Activated T-cell treated with anti-CD3 and anti-CD28 coated beads, Interleukin-2, amount 50 U/mL, for 72 hours (primary cell): Measurements from ENCODE around the gene CELF5. TPM values are rescaled to one million over a fixed set of nuclear protein-coding genes. Genes with fewer than 3 reads are reported as not detected.
"Not testable (repeated sequence)": the region's sequence is repeated elsewhere in the genome, so short reads cannot be mapped to it uniquely, and the experiment has no call there.

Experiments
- ATAC-seq, 2 donors: fragments of 150-1000 bp; cut with Tn5 transposase; replicated peaks in 1 of 2; 2 replicates each; pipeline ENCODE4 v1.10.0; 2021; ENCODE audit warnings: moderate library complexity in 2 of 2, mild to moderate bottlenecking in 1 of 2
- DNase-seq, 2 donors: peaks; one replicate each; pipeline ENCODE4 v3.0.0; 2021 to 2022; ENCODE audit warnings: mixed read lengths in 1 of 2
- H3K27ac Mint-ChIP-seq: one replicate; pipeline ENCODE4 v1.8.0; 2022; ENCODE audit warnings: mild to moderate bottlenecking, moderate library complexity, mixed read lengths
- H3K27me3 Mint-ChIP-seq: one replicate; pipeline ENCODE4 v1.8.0; 2022; ENCODE audit warnings: low read depth, mixed read lengths
- H3K36me3 Mint-ChIP-seq, 2 donors: one replicate each; pipeline ENCODE4 v1.8.0; 2022; ENCODE audit warnings: mixed read lengths in 2 of 2, mild to moderate bottlenecking in 1 of 2; ENCODE audit not compliant: insufficient read depth in 2 of 2
- H3K4me1 Mint-ChIP-seq: one replicate; pipeline ENCODE4 v1.8.0; 2022; ENCODE audit warnings: low read depth, mixed read lengths
- H3K4me3 Mint-ChIP-seq, 2 donors: one replicate each; pipeline ENCODE4 v1.8.0; 2022; ENCODE audit warnings: mild to moderate bottlenecking in 2 of 2, mixed read lengths in 2 of 2, moderate library complexity in 2 of 2
- H3K9me3 Mint-ChIP-seq, 2 donors: one replicate each; pipeline ENCODE4 v1.8.0; 2022; ENCODE audit warnings: mixed read lengths in 2 of 2
- total RNA-seq, 2 donors: library from RNA; stranded (reverse); gene quantifications; one replicate each; pipeline ENCODE4 v1.2.3, GENCODE V29; 2022

Gene CELF5
- total RNA-seq, 2 donors from 2014 or later = 0.17 to 0.42 TPM

DNA sequence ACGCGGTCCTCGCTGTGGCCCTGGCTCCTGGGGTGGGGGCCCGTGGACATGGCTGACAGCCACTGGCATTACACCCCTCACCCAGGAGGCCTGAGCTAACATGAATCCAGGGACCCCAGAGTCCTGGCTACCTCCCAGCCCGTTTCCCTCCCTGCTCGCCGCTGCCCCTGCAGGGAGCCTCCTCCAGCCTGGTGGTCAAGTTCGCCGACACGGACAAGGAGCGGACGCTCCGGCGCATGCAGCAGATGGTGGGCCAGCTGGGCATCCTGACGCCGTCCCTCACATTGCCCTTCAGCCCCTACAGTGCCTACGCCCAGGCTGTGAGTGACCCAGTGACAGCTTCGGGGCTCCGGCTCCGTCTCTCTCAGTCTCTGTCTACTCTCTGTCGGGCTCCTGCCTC lies 56.6 kb downstream of the CELF5 start:
- ATAC-seq = no peak
- H3K4me1 Mint-ChIP-seq = peaks cover 14% of the 10 kb centered on the region
- peaks cover 6% of the 10 kb centered on the region for H3K27me3 Mint-ChIP-seq

DNA sequence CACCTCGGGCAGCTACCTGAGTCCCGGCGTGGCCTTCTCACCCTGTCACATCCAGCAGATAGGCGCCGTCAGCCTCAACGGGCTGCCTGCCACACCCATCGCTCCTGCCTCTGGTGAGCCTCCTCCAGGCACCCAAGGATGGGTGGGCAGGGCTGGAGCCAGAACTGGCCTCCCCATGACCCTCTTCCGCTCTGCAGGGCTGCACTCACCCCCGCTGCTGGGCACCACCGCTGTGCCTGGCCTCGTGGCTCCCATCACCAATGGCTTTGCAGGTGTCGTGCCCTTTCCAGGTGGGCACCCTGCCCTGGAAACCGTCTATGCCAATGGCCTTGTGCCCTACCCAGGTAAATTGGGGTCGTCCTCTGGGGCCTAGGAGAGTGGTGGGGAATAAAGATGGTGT lies 57.7 kb downstream of the CELF5 start:
- H3K4me1 Mint-ChIP-seq = peaks cover 14% of the 10 kb centered on the region
- ATAC-seq (no peak), DNase-seq (no peak)
- H3K27me3 Mint-ChIP-seq = peaks cover 6% of the 10 kb centered on the region
- no peak overlapping the region for H3K4me3 Mint-ChIP-seq
- H3K36me3 Mint-ChIP-seq = no peaks in the 10 kb centered on the region
- no peaks in the 10 kb centered on the region for H3K9me3 Mint-ChIP-seq
- no peak overlapping the region for H3K27ac Mint-ChIP-seq

More for the DNA sequence above, 56.6 kb downstream of the CELF5 start:
- DNase-seq = no peak
- no peak overlapping the region for H3K4me3 Mint-ChIP-seq
- H3K9me3 Mint-ChIP-seq = no peaks in the 10 kb centered on the region
- H3K27ac Mint-ChIP-seq = no peak overlapping the region
- H3K36me3 Mint-ChIP-seq = no peaks in the 10 kb centered on the region

DNA sequence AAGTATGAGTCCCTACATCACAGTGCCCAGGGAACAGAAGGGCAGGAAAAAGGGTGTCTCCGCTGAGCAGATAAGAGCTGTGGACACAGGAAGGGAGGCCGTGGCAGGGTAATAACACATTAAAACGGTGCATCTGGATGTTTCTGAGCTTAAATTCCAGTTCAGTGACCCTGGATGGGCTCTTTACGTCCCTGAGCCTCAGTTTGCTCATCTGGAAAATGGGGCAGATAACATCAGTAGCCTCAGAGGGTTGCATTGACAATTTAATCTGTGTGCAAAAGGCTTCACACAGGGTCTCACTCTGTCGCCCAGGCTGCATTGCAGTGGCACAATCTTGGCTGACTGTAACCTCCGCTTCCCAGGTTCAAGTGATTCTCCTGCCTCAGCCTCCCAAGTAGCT lies 58.1 kb downstream of the CELF5 start:
- ATAC-seq (no peak), DNase-seq (no peak)
- Mint-ChIP-seq H3K9me3 (no peaks in the 10 kb centered on the region), H3K36me3 (no peaks in the 10 kb centered on the region), H3K27me3 (peaks cover 7% of the 10 kb centered on the region), H3K27ac (no peak overlapping the region), H3K4me3 (no peak overlapping the region), H3K4me1 (peaks cover 14% of the 10 kb centered on the region)

DNA sequence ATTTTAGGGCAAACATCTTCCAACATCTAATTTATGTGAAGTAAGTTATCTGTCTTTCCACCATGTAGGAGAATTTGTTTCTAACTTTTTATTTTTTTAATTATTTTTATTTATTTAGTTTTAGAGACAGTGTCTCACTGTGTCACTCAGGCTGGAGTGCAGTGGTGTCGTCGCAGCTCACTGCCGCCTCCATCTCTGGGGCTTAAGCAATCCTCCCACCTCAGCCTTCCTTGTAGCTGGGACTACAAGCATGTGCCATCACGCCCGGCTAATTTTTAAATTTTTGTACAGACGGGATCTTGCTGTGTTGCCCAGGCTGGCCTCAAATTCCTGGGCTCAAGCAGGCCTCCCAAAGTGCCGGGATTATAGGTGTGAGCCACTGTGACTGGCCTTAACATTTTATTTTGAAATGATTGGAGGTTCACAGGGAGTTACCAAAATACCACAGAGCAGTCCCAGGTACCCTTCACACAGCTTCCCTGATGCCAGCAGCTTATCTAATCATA lies 58.8 kb downstream of the CELF5 start:
- H3K4me1 Mint-ChIP-seq = peaks cover 14% of the 10 kb centered on the region
- no peak overlapping the region for H3K27ac Mint-ChIP-seq
- H3K27me3 Mint-ChIP-seq = peaks cover 12% of the 10 kb centered on the region
- no peaks in the 10 kb centered on the region for H3K36me3 Mint-ChIP-seq
- DNase-seq (no peak), ATAC-seq (no peak)
- H3K9me3 Mint-ChIP-seq = no peaks in the 10 kb centered on the region
- no peak overlapping the region for H3K4me3 Mint-ChIP-seq

DNA sequence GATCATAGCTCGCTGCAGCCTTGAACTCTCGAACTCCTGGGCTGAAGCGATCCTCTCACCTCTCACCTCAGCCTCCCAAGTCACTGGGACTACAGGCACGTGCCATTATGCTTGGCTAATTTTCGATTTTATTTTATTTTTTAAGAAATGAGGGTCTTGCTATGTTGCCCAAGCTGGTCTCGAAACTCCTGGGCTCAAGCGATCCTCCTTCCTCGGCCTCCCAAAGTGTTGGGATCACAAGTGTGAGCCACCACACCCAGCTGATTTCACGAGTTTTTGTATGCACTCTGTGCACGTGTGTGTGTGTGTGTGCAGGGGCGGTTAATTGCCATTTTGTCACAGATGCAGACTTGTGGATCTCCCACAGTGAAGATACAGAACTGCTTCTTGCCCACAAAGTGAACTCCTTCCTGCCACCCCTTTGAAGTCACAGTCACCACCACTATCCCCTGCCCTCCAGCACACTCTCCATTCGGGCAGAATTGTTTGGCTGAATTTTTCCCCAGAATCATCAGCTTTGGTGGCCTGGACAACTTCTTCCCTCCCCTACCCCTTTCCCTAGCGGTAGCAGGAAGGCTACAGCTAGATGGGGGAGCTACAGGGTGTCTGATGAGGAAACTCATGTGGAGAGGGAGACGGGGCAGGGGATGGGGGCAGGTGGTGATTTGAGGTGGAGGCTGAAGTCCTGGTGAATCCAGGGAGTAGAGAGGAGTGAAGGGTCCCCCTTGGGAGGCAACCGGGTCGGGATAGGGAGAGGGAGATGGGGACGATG lies 59.6 kb downstream of the CELF5 start:
- ATAC-seq (no peak), DNase-seq (no peak)
- Mint-ChIP-seq H3K27ac (no peak overlapping the region), H3K4me1 (peaks cover 14% of the 10 kb centered on the region), H3K9me3 (no peaks in the 10 kb centered on the region), H3K36me3 (no peaks in the 10 kb centered on the region), H3K27me3 (peaks cover 12% of the 10 kb centered on the region), H3K4me3 (peak overlapping the region; percentile 67 to 83)

DNA sequence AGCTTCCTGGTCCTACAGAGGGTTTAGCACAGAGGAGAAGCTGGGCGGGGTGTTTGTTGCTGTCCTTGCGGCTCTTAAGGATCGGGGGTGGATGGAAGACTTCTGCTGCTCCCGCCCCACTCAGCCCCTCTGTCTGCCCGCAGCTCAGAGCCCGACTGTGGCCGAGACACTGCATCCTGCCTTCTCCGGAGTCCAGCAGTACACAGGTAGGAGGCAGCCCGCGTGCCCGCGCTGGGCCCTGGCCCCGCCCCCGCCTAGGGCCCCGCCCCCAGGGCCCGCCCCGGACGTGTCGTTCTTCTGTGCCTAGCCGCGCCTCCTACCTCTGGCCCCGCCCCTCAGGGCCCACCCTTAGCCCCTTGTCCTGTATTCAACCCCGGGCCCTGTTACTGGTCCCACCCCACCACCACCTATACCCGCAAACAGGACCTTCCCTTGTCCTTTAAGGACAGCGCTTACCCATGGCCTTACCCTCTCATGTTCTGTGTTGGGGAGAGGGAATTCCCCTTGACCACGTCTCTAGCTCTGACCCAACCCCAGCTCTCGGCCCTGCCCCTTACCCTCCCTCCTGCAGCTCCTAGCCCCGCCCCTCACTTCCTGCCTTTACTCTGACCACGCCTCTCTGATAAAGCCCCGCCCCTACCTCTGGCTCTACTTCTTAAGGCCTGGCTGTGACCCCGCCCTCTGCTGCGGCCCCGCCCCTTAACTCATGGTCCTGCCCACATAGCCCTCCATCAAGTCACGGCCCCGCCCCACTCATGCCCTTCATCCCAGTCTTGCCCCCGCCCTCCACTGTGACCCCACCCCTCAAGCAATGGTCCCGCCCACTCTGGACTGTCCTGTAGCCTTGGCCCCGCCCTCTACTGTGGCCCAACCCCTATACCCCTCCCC lies 60.5 kb downstream of the CELF5 start:
- Mint-ChIP-seq H3K4me1 (peaks cover 14% of the 10 kb centered on the region), H3K4me3 (peak overlapping the region; percentile 67 to 83), H3K27ac (peak overlapping the region; percentile 16), H3K27me3 (peaks cover 12% of the 10 kb centered on the region), H3K36me3 (no peaks in the 10 kb centered on the region), H3K9me3 (no peaks in the 10 kb centered on the region)
- DNase-seq = peak; percentile 91 to 95
- ATAC-seq = peak; percentile 89

DNA sequence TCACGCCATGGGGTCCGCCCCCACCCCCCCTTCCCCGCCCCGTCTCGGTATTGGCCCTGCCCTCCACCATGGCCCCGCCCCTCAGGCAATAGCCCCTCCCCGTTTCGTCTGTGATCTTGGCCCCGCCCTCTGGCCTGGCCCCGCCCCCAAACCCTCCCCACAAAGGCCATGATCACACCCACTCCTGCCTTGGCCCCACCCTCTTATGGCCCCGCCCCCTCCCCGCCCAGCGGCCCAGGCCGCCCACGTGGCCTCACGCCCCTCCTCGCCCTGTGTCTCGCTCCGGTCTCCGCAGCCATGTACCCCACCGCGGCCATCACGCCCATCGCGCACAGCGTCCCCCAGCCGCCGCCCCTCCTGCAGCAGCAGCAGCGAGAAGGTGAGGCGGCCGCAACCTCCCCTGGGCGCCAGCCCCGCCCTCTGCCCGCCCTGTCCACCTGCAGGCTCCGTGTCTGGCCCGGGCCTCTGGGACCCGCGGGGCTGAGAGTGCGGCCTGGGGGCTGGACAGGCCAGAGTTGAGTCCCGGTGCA lies 61.3 kb downstream of the CELF5 start:
- ATAC-seq (peak; percentile 18 to 22), DNase-seq (no peak)
- Mint-ChIP-seq H3K27ac (no peak overlapping the region), H3K36me3 (no peaks in the 10 kb centered on the region), H3K4me1 (peaks cover 14% of the 10 kb centered on the region), H3K27me3 (peaks cover 12% of the 10 kb centered on the region), H3K9me3 (no peaks in the 10 kb centered on the region), H3K4me3 (peak overlapping the region; percentile 34 to 43)

DNA sequence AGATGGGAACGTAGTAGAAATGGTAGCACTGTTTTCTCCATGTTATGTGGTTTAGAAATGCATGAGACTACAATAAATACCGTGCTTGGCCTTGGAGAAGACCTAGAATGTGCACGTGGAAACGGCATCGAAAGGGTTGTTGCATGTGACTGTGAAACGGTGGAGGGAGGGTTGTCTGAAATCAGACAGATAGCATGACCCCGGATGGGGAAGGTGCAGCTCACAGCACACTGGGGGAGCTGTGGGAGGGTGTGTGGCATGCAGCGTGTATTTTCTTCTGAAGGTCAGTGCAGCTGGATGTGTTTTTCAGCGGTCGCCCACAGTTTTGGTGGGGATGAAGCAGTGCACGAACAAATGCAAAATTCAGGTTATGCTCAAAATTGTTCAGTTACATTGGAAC lies 63.4 kb downstream of the CELF5 start:
- Mint-ChIP-seq H3K4me1 (peaks cover 14% of the 10 kb centered on the region), H3K4me3 (no peak overlapping the region), H3K36me3 (no peaks in the 10 kb centered on the region), H3K27me3 (peaks cover 7% of the 10 kb centered on the region), H3K9me3 (no peaks in the 10 kb centered on the region), H3K27ac (no peak overlapping the region)
- ATAC-seq (no peak), DNase-seq (no peak)

DNA sequence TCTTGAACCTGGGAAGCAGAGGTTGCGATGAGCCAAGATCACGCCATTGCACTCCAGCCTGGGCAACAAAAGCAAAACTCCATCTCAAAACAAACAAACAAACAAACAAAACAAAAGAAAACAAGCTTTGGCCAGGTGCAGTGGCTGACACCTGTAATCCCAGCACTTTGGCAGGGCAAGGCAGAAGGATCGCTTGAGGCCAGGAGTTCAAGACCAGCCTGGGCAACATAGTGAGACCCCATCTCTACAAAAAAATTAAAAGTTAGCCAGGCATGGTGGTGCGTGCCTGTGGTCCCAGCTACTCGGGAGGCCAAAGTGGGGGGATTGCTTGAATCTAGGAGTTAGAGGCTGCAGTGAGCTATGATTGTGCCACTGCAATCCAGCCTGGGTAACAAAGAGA lies 64.0 kb downstream of the CELF5 start:
- H3K36me3 Mint-ChIP-seq, H3K4me3 Mint-ChIP-seq, H3K27ac Mint-ChIP-seq, H3K27me3 Mint-ChIP-seq, ATAC-seq, H3K9me3 Mint-ChIP-seq, DNase-seq: not testable (repeated sequence)
- H3K4me1 Mint-ChIP-seq = peaks cover 14% of the 10 kb centered on the region

DNA sequence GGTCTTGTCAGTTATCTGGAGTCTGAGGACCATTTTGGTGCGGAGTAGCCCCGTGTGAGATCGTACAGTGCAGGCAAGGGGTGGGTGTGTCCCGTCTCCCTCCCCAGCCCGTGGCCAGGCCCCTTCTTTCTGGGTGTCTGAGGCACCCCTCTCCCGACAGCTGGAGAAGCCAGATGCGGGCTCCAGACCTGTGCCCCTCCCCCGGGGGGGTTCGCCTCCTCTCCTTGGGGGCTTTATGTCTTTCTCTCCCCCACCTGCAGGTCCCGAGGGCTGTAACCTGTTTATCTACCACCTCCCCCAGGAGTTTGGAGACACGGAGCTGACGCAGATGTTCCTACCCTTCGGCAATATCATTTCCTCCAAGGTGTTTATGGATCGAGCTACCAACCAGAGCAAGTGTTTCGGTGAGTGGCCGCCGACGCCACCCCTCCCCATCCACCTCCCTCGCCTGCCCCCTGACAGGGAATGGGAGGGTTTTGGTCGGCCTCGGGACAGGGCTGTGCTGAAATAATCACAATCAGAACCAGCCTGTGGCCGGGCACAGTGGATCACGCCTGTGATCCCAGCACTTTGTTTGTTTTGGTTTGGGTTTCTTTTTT lies 65.6 kb downstream of the CELF5 start:
- Mint-ChIP-seq H3K27ac (no peak overlapping the region), H3K27me3 (peaks cover 7% of the 10 kb centered on the region), H3K9me3 (no peaks in the 10 kb centered on the region), H3K4me1 (peaks cover 3% of the 10 kb centered on the region), H3K4me3 (no peak overlapping the region), H3K36me3 (no peaks in the 10 kb centered on the region)
- no peak for DNase-seq
- ATAC-seq = no peak

DNA sequence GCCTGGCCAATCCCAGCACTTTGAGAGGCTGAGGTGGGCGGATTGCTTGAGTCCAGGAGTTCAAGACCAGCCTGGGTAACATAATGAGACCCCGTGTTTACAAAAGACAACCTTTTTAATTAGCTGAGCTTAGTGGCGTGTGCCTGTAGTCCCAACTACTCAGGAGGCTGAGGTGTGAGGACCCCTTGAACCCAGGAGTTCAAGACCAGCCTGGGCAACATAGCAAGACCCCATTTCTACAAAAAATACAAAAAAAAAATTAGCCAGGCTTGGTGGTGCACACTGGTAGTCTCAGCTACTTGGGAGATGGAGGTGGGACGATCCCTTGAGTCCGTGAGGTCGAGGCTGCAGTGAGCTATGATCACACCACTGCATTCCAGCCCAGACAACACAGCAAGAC lies 66.4 kb downstream of the CELF5 start:
- H3K9me3 Mint-ChIP-seq, H3K36me3 Mint-ChIP-seq, H3K27me3 Mint-ChIP-seq, H3K27ac Mint-ChIP-seq, H3K4me3 Mint-ChIP-seq, ATAC-seq, H3K4me1 Mint-ChIP-seq, DNase-seq: not testable (repeated sequence)

DNA sequence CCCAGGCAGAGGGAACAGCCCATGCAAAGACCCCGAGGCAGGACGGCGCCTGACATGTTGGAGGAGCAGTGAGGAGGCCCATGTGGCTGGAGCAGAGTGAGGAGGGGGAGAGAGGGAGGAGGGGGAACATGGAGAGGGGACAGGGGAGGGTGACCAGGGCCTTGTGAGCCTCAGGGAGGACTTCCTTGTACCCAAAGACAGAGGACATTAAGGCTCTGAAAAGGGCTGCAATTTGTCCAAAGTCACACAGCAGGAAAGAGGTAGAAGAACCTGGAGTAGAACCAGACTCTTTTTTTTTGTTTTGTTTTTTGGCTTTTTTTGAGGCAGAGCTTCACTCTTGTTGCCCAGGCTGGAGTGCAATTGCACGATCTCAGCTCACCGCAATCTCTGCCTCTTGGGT lies 67.2 kb downstream of the CELF5 start:
- Mint-ChIP-seq H3K4me3 (no peak overlapping the region), H3K4me1 (no peaks in the 10 kb centered on the region), H3K36me3 (no peaks in the 10 kb centered on the region), H3K9me3 (no peaks in the 10 kb centered on the region), H3K27ac (no peak overlapping the region), H3K27me3 (peaks cover 7% of the 10 kb centered on the region)
- ATAC-seq (no peak), DNase-seq (no peak)
